Measurements from ENCODE around the gene PODXL2. TPM values are rescaled to one million over a fixed set of nuclear protein-coding genes. Genes with fewer than 3 reads are reported as not detected.

The PODXL2 gene
- polyA plus RNA-seq, 1 donor (not counting 4 experiments of a cell fraction or from before 2014, with no cell fraction given), result 1.6 TPM

DNA sequence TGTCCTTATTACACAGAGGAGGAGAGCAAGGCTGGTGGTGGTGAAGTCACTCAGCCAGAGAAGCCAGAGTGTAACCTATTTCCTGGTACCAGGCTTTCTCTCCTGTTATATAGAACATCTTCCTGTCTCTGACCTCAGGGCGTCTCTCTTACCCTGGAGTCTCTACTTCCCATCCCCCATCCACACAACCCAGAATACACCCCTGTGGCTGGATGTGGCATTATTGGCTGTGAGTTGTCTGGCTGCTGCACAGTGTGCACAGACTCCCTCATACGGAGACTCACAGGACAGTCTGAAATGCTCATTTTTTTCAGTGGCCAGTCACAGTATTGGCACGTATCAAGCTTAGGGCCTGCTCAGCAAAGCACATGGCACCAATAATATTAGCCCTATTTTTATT is 8.6 kb downstream of the PODXL2 start:
- no peak for DNase-seq (ENCODE audit: low read depth, low spot score)
- Histone ChIP-seq H3K27ac (ENCODE audit: control insufficient read depth, insufficient read depth, low read length) (no peak overlapping the region), H3K4me3 (ENCODE audit: control insufficient read depth in 2 of 3, extremely low read depth in 1 of 3, insufficient read depth in 2 of 3, low read depth in 1 of 3, low read length in 3 of 3) (no peak overlapping the region), H3K9ac (ENCODE audit: control insufficient read depth, extremely low read depth, insufficient read depth, low read length) (no peak overlapping the region), H3K9me3 (ENCODE audit: control insufficient read depth, low read depth, low read length) (no peaks in the 10 kb centered on the region), H3K4me1 (ENCODE audit: control insufficient read depth, extremely low read depth, insufficient read depth, low read length) (peaks cover 7% of the 10 kb centered on the region), H3K27me3 (ENCODE audit: control insufficient read depth, extremely low read depth, insufficient read depth, low read length) (no peaks in the 10 kb centered on the region), H3K79me2 (ENCODE audit: control insufficient read depth, insufficient read depth, low read length) (no peaks in the 10 kb centered on the region), H3K9me1 (ENCODE audit: control insufficient read depth, extremely low read depth, insufficient read depth, low read length) (no peaks in the 10 kb centered on the region), H3K4me2 (ENCODE audit: control insufficient read depth, extremely low read depth, insufficient read depth, low read depth, low read length) (no peak overlapping the region), H2AFZ (ENCODE audit: control insufficient read depth, low read length) (no peak overlapping the region), H3K36me3 (ENCODE audit: control insufficient read depth in 2 of 2, extremely low read depth in 1 of 2, insufficient read depth in 2 of 2, low read length in 2 of 2) (no peaks in the 10 kb centered on the region), H4K20me1 (ENCODE audit: control insufficient read depth, extremely low read depth, insufficient read depth, low read length) (no peaks in the 10 kb centered on the region)
- no peak for TF ChIP-seq EZH2 (IDR thresholded peaks at IDR 0.05; ENCODE audit: low read length)
- TF ChIP-seq, protein P1, sequence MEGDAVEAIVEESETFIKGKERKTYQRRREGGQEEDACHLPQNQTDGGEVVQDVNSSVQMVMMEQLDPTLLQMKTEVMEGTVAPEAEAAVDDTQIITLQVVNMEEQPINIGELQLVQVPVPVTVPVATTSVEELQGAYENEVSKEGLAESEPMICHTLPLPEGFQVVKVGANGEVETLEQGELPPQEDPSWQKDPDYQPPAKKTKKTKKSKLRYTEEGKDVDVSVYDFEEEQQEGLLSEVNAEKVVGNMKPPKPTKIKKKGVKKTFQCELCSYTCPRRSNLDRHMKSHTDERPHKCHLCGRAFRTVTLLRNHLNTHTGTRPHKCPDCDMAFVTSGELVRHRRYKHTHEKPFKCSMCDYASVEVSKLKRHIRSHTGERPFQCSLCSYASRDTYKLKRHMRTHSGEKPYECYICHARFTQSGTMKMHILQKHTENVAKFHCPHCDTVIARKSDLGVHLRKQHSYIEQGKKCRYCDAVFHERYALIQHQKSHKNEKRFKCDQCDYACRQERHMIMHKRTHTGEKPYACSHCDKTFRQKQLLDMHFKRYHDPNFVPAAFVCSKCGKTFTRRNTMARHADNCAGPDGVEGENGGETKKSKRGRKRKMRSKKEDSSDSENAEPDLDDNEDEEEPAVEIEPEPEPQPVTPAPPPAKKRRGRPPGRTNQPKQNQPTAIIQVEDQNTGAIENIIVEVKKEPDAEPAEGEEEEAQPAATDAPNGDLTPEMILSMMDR (optimal IDR thresholded peaks at IDR 0.05 in 1 of 3, IDR thresholded peaks at IDR 0.05 in 1 of 3, conservative IDR thresholded peaks at IDR 0.05 in 1 of 3; ENCODE audit: extremely low read depth in 1 of 3, insufficient read depth in 2 of 3, low read length in 3 of 3), result no peak
- no peak for FAIRE-seq
- dilution Hi-C loops (cut with MboI; ENCODE audit: extremely low pct_ligation_motif_present, low sequenced_read_pairs), result no loop called here

DNA sequence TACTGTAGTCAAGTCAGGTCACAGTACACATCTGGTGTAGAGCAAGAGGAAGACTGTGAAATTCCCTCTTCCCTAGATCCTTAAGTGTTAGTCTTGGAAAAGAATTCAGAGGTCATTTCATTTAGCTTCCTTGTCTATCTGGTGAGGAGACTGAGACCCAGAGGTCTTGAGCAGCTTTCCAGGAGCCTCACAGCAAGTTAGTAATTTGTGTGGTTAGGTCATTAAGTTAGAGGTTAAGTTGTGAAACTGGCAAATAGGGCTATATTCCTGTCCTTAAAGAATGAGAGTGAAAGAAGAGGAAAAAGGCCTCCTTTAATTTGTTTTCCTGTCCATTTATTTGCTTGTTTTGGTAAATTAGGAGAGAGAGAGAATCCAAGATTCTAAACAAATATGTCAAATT is 9.0 kb downstream of the PODXL2 start:
- H3K27me3 ChIP-seq (ENCODE audit: control insufficient read depth, extremely low read depth, insufficient read depth, low read length), result no peaks in the 10 kb centered on the region
- no peak overlapping the region for H3K27ac ChIP-seq (ENCODE audit: control insufficient read depth, insufficient read depth, low read length)
- H3K4me2 ChIP-seq (ENCODE audit: control insufficient read depth, extremely low read depth, insufficient read depth, low read depth, low read length), result no peak overlapping the region
- H3K9ac ChIP-seq (ENCODE audit: control insufficient read depth, extremely low read depth, insufficient read depth, low read length), result no peak overlapping the region
- no peak overlapping the region for H3K4me3 ChIP-seq (ENCODE audit: control insufficient read depth in 2 of 3, extremely low read depth in 1 of 3, insufficient read depth in 2 of 3, low read depth in 1 of 3, low read length in 3 of 3)
- H3K36me3 ChIP-seq (ENCODE audit: control insufficient read depth in 2 of 2, extremely low read depth in 1 of 2, insufficient read depth in 2 of 2, low read length in 2 of 2), result no peaks in the 10 kb centered on the region
- DNase-seq (ENCODE audit: low read depth, low spot score) (no peak), FAIRE-seq (no peak)
- no peaks in the 10 kb centered on the region for H4K20me1 ChIP-seq (ENCODE audit: control insufficient read depth, extremely low read depth, insufficient read depth, low read length)
- dilution Hi-C loops (cut with MboI; ENCODE audit: extremely low pct_ligation_motif_present, low sequenced_read_pairs), result no loop called here
- H2AFZ ChIP-seq (ENCODE audit: control insufficient read depth, low read length), result no peak overlapping the region
- H3K79me2 ChIP-seq (ENCODE audit: control insufficient read depth, insufficient read depth, low read length), result no peaks in the 10 kb centered on the region
- H3K4me1 ChIP-seq (ENCODE audit: control insufficient read depth, extremely low read depth, insufficient read depth, low read length), result peaks cover 7% of the 10 kb centered on the region
- no peaks in the 10 kb centered on the region for H3K9me1 ChIP-seq (ENCODE audit: control insufficient read depth, extremely low read depth, insufficient read depth, low read length)
- no peak for TF ChIP-seq EZH2 (IDR thresholded peaks at IDR 0.05; ENCODE audit: low read length)
- no peaks in the 10 kb centered on the region for H3K9me3 ChIP-seq (ENCODE audit: control insufficient read depth, low read depth, low read length)

Data from keratinocyte (primary cell).